ENCODE data around the gene GALNT15.

DNA sequence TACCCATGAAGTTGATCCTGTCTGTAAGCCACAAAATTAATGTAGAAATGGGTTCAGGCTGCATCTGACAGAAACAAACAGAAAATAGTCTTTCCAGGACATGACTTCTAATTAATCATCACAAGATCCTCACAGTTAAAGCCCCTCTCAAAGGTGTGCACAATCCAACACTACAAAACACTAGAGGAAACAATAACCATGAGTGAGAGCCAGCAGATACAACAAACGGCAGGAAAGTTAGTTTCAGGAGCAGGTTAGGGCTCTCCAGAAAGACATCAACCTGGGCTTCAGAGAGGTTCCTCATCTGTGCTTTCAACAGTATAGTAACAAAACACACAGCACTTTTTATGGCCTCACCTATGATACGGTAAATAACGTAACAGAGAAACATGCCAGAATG, 47.5 kb downstream of the GALNT15 start:
- TF ChIP-seq POLR2A (IDR thresholded peaks at IDR 0.05) (no peak), EP300 (IDR thresholded peaks at IDR 0.05) (no peak), POLR2AphosphoS5 (IDR thresholded peaks at IDR 0.05) (no peak)
- TF ChIP-seq, protein P1, sequence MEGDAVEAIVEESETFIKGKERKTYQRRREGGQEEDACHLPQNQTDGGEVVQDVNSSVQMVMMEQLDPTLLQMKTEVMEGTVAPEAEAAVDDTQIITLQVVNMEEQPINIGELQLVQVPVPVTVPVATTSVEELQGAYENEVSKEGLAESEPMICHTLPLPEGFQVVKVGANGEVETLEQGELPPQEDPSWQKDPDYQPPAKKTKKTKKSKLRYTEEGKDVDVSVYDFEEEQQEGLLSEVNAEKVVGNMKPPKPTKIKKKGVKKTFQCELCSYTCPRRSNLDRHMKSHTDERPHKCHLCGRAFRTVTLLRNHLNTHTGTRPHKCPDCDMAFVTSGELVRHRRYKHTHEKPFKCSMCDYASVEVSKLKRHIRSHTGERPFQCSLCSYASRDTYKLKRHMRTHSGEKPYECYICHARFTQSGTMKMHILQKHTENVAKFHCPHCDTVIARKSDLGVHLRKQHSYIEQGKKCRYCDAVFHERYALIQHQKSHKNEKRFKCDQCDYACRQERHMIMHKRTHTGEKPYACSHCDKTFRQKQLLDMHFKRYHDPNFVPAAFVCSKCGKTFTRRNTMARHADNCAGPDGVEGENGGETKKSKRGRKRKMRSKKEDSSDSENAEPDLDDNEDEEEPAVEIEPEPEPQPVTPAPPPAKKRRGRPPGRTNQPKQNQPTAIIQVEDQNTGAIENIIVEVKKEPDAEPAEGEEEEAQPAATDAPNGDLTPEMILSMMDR (IDR thresholded peaks at IDR 0.05), result no peak

All from sigmoid colon (tissue), 4 donors.